Measurements from ENCODE around the gene UNC45B.
"Not testable (repeated sequence)": the region's sequence is repeated elsewhere in the genome, so short reads cannot be mapped to it uniquely, and the experiment has no call there.

The UNC45B gene

GRCh38 chr17:35214631-35215273 lies 67.1 kb downstream of the UNC45B start:
- no peak for DNase-seq (ENCODE audit: low read depth)

GRCh38 chr17:35217107-35217506 lies 69.5 kb downstream of the UNC45B start:
- DNase-seq (ENCODE audit: low read depth) = no peak

- no peak for DNase-seq (ENCODE audit: low read depth)
These were observed 71.3 kb downstream of the UNC45B start for GRCh38 chr17:35218915-35219314.

- no peak for DNase-seq (ENCODE audit: low read depth)
These were observed 74.8 kb downstream of the UNC45B start for GRCh38 chr17:35222452-35222851.

GRCh38 chr17:35224436-35224835 lies 76.8 kb downstream of the UNC45B start:
- no peak for DNase-seq (ENCODE audit: low read depth)

- no peak for DNase-seq (ENCODE audit: low read depth)
These were observed 79.9 kb downstream of the UNC45B start for GRCh38 chr17:35227546-35227945.

- DNase-seq (ENCODE audit: low read depth) = no peak
These were observed 82.0 kb downstream of the UNC45B start for GRCh38 chr17:35229638-35230037.

GRCh38 chr17:35234315-35234714 lies 86.7 kb downstream of the UNC45B start:
- DNase-seq (ENCODE audit: low read depth) = not testable (repeated sequence)

GRCh38 chr17:35235289-35235688 lies 87.7 kb downstream of the UNC45B start:
- no peak for DNase-seq (ENCODE audit: low read depth)

GRCh38 chr17:35235917-35236316 lies 88.3 kb downstream of the UNC45B start:
- DNase-seq (ENCODE audit: low read depth) = no peak

GRCh38 chr17:35236821-35237220 lies 89.2 kb downstream of the UNC45B start:
- DNase-seq (ENCODE audit: low read depth) = no peak

GRCh38 chr17:35238821-35239220 lies 91.2 kb downstream of the UNC45B start:
- DNase-seq (ENCODE audit: low read depth) = no peak

Measured in HS-27A (cell line).